ENCODE results near the gene SLC2A2. TPM values are rescaled to one million over a fixed set of nuclear protein-coding genes. Genes with fewer than 3 reads are reported as not detected.

Gene SLC2A2
- total RNA-seq, 4 donors from 2014 or later: not detected

GRCh38 chr3:171011873-171012336 lies 14.6 kb downstream of the SLC2A2 start:
- TF ChIP-seq CTCF (IDR thresholded peaks at IDR 0.05; ENCODE audit: low read depth): no peak

GRCh38 chr3:171011109-171011872 lies 15.2 kb downstream of the SLC2A2 start:
- TF ChIP-seq CTCF (IDR thresholded peaks at IDR 0.05; ENCODE audit: low read depth): no peak

GRCh38 chr3:171007316-171007715 lies 19.2 kb downstream of the SLC2A2 start:
- no peak for TF ChIP-seq CTCF (IDR thresholded peaks at IDR 0.05; ENCODE audit: low read depth)

- TF ChIP-seq CTCF (IDR thresholded peaks at IDR 0.05; ENCODE audit: low read depth): no peak
Measured at GRCh38 chr3:171005648-171006047, 20.9 kb downstream of the SLC2A2 start.

- TF ChIP-seq CTCF (IDR thresholded peaks at IDR 0.05; ENCODE audit: low read depth): no peak
Measured at GRCh38 chr3:171001957-171002694, 24.4 kb downstream of the SLC2A2 start.

GRCh38 chr3:171001250-171001893 lies 25.1 kb downstream of the SLC2A2 start:
- TF ChIP-seq CTCF (IDR thresholded peaks at IDR 0.05; ENCODE audit: low read depth): no peak

GRCh38 chr3:171000281-171000680 lies 26.2 kb downstream of the SLC2A2 start:
- no peak for TF ChIP-seq CTCF (IDR thresholded peaks at IDR 0.05; ENCODE audit: low read depth)
